B cell (primary cell): ENCODE data around the gene ZBED4.

Experiments
- CTCF ChIP-seq: fragments of 200-600 bp; IDR thresholded peaks from one replicate; pipeline ENCODE4 v1.8.0; 2022; ENCODE audit warnings: antibody characterized with exemption, mild to moderate bottlenecking
- EZH2 ChIP-seq: IDR thresholded peaks from 2 replicates; pipeline ENCODE4 v1.6.1; 2012; ENCODE audit warnings: borderline replicate concordance, low read depth, mild to moderate bottlenecking, moderate library complexity, low read length; ENCODE audit not compliant: insufficient read depth, poor library complexity, severe bottlenecking

- TF ChIP-seq CTCF (no peak), EZH2 (no peak)
Measured at GRCh38 chr22:49921508-49922278, 68.0 kb downstream of the ZBED4 start.
